ENCODE measurements around the gene RELN.

The RELN gene

DNA sequence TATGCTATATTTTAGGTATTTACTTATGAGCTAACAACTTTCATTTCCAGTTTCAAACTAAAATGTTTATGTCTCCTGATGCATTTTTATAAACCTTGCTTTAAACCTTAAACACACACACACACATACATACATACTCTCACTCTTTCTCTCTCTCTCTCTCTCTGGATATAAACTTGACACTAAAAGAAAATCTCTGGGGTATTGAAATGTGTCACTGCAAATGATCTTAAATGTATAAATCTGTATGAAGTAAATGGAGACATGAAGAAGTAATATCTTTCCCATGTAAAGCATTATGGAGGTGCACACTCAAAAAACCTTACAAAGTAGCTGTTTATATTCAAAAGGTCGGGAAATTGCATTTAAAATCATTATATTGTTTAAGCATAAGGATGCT is 37.0 kb downstream of the RELN start:
- intact Hi-C loops (cut with DNase I) = no loop called here
- no peak for DNase-seq

DNA sequence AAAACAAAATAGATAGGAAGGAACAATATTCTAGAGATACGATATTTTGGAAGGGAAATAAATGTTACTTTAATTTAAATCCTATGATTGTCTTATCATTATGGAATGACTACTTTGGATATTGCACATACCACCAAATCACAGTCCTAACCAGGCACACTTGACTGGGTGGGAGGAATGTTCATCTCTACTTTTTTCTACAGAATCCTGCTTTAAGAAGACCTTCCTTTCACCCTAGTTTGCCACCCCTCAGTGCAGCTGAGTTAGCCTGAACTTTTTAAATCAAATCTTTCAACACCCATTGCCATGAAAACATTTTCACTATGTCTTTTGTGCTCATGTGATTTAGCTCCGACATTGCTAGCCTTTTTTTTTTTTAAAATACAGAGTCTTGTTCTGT is 38.1 kb downstream of the RELN start:
- intact Hi-C loops (cut with DNase I) = no loop called here

DNA sequence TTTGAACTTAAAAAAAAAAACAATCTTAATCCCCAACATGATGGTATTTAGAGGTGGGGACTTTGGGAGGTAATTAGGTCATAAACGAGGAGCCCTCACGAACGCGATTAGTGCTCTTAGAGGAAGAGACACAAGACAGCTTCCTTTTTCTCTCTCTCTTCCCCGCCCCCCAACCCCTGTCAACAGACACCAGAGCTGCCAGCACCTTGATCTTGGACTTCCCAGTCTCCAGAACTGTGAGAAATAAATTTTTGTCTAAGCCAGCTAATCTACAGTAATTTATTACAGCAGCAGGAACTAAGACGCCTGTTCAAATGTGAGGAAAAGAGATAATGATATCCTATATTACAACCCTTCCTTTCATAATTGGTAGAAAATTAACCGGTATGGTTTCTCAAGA is 40.1 kb downstream of the RELN start:
- intact Hi-C loops (cut with DNase I) = no loop called here
- DNase-seq = no peak

More for the DNA sequence above, 38.1 kb downstream of the RELN start:
- DNase-seq = no peak

DNA sequence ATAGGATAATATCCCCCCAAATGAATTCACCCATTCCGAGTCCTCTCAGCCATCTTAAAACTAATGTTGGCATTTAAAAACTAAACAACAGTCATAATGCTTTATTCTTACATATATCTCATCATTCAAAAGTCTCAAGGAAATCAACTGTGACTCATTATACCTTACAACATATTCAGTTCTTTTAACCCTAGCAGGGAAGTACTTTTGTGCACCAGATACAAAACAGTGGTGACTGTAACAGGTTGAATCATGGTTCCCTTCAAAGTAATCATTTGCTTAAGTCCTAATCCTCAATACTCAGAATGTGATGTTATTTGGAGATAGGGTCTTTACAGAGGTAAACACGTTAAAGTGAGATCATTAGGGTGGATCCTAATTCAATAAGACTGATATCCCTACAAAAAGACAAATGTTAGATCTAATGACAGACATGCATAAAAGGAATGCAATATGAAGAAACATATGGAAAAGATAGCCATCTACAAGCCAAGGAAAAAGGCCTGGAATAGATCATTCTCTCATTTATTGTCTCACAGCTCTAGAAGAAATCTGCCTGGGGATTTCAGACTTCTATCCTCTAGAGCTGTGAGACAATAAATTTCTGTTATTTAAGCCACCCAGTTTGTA is 42.3 kb downstream of the RELN start:
- no peak for DNase-seq
- intact Hi-C loops (cut with DNase I) = no loop called here

DNA sequence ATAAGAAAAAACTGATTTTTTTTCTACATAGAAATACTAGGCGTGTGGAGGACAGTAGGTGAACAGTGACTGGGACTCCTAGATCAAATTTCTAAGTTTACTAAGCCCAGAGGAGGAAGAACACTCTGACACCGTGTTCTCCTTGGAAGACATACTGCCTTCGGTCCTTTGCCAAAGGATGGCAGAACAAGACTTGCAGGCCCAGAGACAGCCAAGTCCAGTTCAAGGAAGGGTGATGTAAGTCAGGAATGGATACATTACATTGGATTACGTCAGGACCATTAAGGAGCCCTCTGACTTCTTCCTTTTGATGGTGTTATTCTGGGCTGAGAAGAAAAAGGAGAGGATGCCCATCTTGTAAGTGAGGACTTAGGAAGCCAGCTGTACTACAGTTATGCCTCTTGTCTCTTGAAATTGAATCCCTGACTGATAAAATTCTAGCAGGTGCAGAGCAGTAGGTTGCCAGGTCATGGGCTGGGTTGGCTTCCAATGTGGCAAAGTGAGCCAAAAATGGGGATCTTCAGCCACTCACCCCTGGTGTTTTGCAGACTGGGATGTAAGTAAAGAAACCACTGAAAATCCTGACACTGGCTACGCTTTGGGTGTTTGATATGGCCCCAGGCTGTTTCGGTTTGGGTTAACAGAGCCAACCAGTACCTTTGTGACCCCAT is 45.1 kb downstream of the RELN start:
- DNase-seq = no peak
- intact Hi-C loops (cut with DNase I) = no loop called here

DNA sequence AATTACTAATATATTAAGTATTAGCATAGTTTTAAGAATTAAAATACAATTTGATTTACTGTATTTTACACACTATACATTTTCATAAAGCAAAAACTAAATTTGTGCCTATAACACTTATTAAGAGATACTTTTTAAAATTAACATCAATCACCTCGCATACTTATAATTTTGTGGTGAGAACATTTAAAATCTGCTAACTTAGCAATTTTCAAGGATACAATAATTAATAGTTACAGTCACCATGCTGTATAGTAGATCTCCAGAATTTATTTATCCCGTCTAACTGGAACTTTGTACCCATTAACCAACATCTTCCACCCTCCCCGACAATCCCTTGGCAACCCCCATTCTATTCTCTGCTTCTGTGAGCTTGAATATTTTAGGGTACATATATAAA is 47.5 kb downstream of the RELN start:
- intact Hi-C loops (cut with DNase I) = no loop called here
- no peak for DNase-seq

DNA sequence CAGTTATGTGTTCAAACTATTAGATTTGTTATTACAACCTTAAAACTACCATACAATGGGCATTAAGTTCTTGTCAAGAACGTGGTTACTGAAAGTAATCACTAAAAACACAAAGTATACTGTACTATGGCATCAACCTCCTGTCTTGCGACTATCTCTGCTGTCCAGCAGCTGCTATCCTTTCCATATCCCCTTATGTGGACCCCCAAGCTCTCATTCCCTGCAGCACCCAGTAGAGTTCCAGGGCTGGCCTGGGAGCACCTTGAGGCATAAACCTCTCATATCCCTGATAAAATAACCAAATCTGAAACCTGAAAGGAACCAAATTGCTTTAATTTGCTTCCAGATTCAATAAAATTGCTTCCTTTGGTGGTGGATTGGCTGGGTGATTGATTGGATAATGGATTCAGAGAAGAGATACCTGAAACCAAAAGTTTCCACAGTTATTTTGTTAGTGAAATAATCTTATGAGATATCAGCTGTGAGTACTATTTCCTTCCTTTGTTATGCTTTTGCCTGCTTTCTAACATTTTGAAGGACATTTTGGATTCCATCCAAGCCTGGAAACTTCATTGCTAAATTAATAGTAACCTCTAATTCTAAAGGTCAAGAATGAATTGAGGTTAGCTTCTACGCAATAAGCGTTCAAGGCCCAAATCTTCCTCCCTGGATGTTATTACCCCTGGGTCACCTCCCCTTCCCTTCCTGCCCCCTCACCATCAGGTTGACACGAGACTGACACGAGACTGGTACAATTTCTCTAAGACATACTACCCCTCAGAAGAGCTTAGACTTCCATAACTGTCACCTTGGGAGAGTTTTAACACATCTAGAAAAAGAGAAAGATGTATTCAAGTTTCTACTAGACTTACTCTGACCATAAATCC is 48.8 kb downstream of the RELN start:
- intact Hi-C loops (cut with DNase I) = no loop called here
- no peak for DNase-seq

DNA sequence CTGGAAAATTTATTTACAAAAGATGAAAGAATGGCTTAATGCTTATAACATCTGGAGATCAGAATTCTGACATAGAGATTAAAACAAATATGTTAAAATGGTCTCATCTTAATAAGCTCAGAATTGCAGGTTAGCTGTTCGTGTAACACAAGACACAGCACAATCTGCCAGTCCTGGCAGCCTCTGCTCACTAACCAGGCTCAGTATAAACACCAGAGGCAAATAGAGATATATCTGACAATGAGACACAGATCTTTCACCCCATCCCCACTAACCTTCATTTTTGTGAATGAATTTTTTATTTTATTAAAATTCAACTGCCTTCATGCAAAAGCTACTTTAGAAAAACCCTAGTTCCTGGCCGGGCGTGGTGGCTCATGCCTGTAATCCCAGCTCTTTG is 51.8 kb downstream of the RELN start:
- no peak for DNase-seq
- intact Hi-C loops (cut with DNase I) = no loop called here

DNA sequence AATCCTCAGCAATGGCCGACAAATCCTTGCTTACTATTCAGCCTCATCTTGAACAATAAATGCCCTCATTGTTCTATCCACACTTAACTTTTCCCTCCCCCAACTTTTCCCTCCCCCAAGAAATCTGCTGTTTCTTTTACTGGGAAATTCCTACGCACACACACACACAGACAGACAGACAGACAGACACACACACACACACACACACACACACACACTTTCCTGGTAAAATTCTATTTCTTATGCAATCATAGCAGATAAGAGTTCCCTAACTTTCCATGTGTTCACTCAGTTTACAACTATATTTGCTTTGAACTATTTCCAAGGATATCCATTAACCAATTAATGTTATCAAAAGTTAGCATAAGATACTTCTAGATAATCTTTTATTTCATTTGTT is 52.9 kb downstream of the RELN start:
- DNase-seq = no peak

DNA sequence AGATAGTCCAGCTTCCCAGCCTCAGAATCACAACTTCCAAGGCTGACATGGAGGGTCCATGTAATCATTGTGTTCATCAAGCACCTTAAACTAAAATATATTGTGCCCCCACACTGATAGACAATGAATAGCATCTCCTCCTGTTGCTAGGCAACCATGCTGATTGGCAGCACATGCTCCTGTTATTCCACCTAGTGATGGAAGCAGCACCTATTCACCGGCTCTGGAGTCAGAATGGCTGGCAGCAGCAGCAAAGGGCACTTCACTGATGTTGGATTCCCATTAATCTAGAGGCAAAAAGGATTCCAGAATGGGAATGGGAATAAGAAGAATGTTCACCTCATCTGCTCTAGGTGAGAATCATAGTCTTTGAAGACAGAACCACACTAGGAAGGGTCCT is 55.0 kb downstream of the RELN start:
- DNase-seq = peak; percentile 6 to 88 (median 52)
- intact Hi-C loops (cut with DNase I) = no loop called here

More for the DNA sequence above, 52.9 kb downstream of the RELN start:
- intact Hi-C loops (cut with DNase I) = no loop called here

DNA sequence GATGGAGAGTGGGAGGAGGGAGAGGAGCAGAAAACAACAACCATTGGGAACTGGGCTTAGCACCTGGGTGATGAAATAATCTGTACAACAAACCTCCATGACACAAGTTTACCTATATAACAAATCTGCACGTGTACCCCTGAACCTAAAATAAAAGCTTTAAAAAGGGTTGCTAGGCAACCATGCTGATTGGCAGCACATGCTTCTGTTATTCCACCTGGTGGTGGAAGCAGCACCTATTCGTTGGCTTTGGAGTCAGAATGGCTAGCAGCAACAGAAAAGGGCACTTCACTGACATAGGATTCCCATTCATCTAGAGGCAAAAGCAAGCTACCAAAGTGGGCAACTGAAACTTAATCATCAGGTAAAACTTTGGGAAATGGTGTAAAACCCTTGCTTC is 57.1 kb downstream of the RELN start:
- intact Hi-C loops (cut with DNase I) = no loop called here
- no peak for DNase-seq

DNA sequence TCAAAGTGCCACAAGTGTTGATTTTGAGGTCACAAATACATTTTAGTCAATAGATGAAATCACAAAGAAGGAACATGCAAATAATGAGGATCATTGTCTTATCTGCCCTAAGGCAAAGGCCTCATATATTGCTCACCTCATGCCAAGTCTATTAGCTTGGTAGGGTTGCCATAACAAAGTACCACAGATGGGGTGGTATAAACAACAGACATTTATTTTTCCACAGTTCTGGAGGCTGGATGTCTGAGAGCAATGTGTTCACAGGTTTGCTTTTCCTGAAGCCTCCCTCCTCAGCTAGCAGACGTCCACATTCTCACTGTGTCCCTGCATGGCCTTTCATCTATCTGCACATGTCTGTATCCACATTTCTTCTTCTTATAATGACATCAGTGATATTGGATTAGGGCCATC is 59.6 kb downstream of the RELN start:
- intact Hi-C loops (cut with DNase I) = no loop called here
- no peak for DNase-seq

DNA sequence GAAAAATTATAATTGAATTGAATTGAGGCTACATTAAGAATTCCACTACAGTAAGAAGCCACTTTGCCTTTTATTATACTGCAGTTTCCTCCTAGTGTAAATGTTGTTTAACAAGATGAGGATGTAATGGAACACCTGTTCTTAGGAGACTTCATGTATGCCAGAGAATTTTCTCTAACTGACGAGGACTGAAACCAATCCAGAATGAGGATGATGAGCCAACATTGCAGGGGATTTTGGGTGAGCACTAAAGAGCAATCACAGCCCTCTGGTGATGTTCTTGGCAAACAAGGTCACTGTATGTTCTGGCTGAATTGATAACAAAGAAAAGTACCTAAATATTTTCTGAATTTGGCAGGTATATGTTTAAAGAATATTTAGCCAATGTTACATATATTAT is 60.9 kb downstream of the RELN start:
- intact Hi-C loops (cut with DNase I) = no loop called here
- no peak for DNase-seq

DNA sequence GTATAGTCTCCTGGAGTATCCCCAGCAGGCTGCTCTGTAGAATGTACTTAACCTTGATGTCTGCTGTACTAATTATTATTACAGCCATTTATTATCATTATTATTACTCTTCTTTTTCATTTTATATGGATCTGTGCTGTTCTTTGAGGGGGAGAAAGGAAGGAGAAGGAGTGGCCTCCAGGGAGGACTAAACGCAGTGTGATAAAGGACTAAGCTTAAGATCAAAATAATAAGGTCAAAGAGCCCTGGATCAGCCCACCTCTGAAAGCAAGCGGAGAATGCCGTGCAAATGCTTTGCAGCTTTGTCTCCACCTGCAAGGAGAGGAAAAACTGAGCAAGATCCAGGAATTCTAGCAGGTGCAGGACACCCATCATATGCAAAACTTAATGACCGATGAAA is 65.3 kb downstream of the RELN start:
- intact Hi-C loops (cut with DNase I) = no loop called here
- DNase-seq = no peak

DNA sequence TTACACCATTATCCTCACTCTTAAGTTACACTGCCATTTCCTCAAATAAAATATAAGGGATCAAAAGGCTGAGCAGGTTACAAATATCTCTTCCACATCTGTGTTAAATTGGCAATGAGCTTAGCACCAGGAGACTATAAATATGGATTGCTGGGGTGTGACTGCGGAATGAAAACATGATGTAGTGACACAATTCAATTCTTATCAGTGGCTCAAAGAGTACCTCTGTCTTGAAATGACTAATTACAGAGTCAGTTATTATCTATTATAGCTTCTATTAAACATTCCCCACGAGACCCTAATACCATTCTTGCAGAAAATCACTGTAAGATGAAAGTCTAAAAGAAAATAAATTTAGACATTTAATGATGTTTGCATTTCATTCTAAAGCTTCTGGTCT is 67.1 kb downstream of the RELN start:
- intact Hi-C loops (cut with DNase I) = no loop called here
- no peak for DNase-seq

DNA sequence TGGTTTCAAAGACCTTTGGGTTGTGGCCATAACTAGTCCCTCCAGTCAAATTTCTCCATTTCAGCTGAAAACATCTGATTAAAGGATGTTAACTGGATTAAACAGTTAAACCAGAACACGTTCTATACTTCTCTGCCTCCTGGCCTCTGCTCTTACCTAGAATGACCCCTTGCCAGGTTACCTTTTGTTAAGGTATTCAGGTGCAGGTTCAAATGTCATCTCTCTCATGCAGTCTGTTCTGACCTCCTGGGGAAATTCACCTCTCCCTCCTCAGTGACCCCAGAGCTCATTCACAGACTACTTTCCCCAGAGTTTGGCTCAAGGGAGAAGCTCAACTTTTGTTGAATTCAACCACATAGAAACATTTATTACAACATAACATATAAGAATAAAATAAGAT is 67.8 kb downstream of the RELN start:
- intact Hi-C loops (cut with DNase I) = no loop called here
- DNase-seq = no peak

DNA sequence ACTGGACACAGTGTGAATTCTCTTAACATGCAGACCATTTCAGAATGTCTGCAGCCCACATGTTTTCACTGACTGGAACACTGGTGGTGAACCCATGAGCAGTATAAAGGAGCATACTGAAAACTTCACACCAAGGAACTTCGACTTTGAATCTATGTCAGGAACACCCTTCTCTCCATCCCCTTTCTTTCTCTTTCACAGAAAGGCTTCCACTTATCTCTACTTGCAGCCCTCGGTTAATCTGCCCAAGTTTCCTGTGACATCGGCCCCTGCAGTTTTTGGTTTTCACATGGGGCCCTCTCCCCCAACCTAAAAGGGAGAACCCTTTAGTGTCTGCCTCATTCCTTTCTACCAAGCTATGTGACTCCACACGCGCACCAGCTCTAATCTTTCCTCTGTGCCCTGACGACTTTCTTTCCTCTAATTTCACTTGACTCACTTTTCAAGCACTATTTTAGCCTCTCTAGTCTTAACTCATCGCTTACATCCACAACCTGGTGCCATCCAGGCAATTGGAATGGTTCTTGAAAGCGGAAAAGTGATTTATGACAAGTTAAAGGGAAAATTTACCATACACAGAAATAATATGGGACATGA is 70.1 kb downstream of the RELN start:
- no peak for DNase-seq
- intact Hi-C loops (cut with DNase I) = no loop called here

DNA sequence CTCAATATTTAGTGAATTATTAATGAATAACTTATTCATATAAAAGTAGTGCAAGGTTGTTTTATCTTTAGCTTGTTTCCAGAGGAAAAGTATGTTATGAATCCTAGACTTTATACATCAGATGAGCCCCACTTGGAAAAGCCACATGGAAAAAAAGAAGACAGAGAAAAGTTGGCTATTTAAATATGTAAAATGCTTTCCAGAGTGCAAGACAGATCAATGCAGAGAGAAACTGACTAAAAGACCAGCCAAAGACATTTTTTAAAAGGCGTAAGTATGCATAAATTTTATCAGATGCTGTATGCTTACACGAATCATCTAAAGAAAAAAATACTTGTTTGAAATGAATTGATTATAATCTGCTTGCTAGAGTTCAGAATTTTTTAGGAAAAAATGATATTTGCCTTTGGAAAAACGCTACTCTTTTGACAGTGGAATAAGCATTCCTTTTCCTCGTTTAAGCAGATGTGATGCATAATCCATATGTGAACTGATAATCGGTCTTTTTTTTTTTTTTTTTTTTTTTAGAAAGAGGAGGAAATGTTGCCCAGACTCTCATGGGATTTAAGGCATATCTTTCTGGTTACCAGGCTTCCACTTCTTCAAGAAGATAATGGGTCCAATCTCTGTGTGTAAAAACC is 70.7 kb downstream of the RELN start:
- intact Hi-C loops (cut with DNase I) = no loop called here

DNA sequence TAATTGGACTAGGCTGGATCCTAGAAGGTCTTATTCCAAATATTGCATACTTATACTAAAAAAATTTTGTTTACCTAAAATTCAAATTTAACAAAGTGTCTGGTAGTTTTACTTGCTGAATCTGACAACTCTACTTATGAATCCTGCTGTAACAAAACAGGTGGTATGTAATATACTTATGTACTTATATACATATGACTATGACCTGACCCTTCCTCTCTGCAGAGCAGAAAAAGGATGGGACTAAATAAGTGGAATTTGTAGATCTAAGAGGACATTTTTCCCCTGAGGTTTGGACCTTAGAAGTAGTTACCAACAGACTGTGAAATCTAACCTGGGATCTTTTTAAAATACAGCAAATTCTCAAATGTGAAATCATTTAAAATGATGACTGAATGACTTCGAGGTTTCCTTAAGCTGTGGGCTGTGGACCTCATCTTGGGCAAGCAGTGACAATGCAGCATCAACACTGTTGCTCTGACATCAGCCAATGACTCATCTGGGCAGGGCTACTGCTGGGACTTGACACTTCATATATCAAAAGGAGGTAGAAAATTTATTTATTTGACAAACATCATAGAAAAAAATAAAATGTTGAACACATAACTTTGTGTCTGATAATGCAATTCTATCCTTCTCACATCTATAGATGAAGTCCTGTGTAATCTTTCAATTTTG is 73.6 kb downstream of the RELN start:
- intact Hi-C loops (cut with DNase I) = no loop called here
- peak in 1 of 42 donors; percentile 9 for DNase-seq

More for the DNA sequence above, 70.7 kb downstream of the RELN start:
- DNase-seq = no peak

Data from head of caudate nucleus (tissue), 42 donors.